Stimulated activated CD4-positive, alpha-beta T cell treated with anti-CD3 and anti-CD28 coated beads, Interleukin-1b, Interleukin-23, amount 100 ng/mL, for 4 hours (primary cell): ENCODE data around the gene MRFAP1L1.

ENCODE experiments used
- DNase-seq, 2 donors: peaks; one replicate each; pipeline ENCODE4 v3.0.0-alpha.2; 2020; ENCODE audit warnings: low read depth in 2 of 2

MRFAP1L1 gene

GRCh38 chr4:6716018-6716911, 6.6 kb upstream of the MRFAP1L1 start, which contains the start of gene BLOC1S4:
Gene BLOC1S4 (plus strand): TSS chr4:6716174. CDS start chr4:6716210, 36 bp downstream.
- DNase-seq, result peak; percentile 79 to 80

DNA sequence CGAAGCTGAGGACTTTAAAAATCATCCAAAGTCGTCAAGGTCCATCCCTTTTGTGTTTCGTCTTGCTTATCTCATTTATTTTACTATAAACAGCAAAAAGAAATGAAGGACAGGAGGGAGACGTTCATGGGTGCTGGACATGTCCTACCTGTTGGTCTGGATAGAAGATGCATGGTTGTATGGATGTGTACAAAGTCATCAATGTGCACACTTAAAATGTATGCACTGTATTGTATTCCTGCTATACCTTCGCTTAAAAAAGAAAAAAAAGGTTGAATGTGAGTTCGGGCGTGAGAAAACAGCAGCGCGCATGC, 6.0 kb upstream of the MRFAP1L1 start:
- DNase-seq, result no peak

GRCh38 chr4:6714954-6715353, 5.3 kb upstream of the MRFAP1L1 start:
- DNase-seq, result no peak

- DNase-seq, result no peak
Observed at GRCh38 chr4:6710996-6711395, 1.3 kb upstream of the MRFAP1L1 start.

DNA sequence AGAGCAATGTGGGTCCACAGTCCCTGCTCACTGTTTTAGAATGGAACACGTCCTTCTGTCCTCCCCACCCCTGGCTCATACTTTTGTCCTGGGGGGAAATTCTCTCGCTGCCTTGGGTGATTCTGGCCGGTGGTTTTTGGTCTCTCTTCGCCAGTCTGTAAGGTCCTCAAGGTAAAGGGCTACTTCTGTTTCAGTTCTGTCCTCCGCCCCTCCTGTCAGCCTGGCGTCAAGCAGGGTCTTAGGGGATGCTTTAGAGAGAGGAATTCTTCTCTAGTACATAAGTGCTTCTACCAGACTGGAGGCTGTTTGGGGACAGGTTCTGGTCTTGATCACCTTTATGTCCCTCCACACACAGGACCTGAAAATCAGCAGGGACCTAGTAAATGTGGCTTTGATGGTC, 617 bp upstream of the MRFAP1L1 start:
- no peak for DNase-seq

- no peak for DNase-seq
Observed at GRCh38 chr4:6706173-6706572, 3.5 kb downstream of the MRFAP1L1 start.

- DNase-seq, result no peak
Observed at GRCh38 chr4:6705646-6706045, 4.0 kb downstream of the MRFAP1L1 start.

DNA sequence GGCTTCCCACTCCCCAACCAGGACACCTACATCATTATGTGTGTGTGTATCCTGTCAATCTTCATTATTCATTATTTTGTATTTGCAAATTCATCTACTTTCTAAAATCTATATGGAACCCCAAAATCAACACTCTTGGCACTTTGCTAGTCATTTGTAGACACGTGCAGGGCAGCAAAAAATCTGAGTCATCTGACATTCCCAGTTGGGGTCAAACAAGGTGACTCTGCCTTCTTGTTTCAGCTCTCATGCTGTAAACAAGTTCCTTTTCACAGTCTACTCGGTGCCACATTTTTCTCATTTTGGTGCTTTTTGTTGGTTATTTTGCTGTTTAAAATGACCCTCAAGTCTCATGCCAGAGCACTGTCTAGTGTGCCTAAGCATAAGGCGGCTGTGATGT, 5.9 kb downstream of the MRFAP1L1 start:
- DNase-seq, result no peak

- DNase-seq, result no peak
Observed at GRCh38 chr4:6702761-6703160, 6.9 kb downstream of the MRFAP1L1 start.

GRCh38 chr4:6701371-6701770, 8.3 kb downstream of the MRFAP1L1 start:
- DNase-seq, result no peak

GRCh38 chr4:6699903-6700302, 9.8 kb downstream of the MRFAP1L1 start:
- DNase-seq, result no peak

DNA sequence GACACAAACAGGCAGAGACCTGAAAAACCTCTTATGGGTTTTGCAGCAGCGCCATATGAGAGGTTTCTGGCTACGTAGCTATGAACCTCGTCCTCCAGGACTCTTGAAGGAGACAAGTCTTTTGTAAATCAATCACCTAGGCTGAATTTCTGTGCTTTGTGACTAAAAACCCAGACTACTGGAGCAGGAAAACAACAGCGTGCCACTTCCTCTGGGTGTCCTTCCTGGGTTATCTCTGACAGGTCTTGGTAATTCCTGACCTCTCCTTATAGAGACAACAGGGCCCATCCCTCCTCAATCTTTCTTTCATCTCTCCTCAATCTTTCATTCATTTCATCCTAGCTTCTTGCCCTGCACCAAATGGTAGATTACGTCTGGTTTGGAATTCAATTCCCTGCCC, 10.3 kb downstream of the MRFAP1L1 start:
- no peak for DNase-seq

DNA sequence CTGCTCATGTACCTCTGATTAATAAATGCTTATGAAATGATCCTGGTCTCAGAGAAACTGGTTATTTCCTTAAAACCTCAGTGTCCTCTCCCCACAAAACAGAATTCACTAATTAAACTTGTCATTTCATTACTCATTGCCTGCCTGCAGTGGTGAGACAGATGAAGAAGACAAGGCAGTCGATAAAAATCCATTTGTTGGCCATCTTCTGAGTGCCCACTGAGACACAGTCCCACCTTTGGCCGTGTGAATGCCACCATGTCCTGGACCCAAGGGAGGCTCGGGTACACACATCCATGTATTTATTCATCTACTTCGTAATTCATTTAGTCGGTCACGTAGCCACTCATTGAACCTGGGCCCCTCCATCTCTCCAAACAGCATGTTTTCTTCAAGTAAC, 12.5 kb downstream of the MRFAP1L1 start:
- no peak for DNase-seq

- no peak for DNase-seq
Observed at GRCh38 chr4:6696611-6697010, 13.1 kb downstream of the MRFAP1L1 start.

GRCh38 chr4:6695660-6696610, 13.7 kb downstream of the MRFAP1L1 start:
- DNase-seq, result no peak

DNA sequence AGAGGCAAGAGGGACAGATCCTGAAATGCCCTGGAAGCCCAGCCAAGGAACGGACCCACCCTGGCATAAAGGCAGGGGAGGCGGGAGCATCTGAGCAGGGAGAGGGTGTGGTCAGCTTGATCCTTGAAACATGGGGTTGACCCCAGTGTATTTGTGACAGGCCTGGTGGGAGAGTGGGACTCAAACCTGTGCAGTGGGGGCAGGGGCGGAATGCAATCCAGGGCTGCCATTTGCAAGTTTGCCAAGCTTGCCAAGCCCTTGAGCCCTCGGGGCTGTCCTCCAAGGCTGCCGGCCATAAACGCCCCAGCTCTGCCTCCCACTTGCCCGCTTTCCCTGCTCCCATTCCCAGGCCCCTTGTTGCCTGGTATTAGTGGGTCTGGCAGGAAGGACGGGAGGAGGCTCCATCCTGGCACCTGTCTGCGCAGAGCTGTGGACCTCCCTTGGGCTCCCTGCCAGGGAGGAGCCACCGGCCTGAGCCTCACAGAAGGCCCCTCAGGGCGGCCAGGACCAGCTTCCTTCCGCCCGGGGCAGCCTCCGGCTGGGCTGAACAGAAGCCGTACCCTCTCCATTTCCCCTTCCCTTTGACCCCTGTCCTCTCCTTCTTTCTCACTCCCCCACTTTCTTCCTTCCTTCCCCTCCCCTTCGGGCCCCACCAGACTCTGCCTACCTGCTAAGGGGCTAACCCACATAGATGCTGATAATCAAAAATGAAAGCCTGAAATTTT, 15.3 kb downstream of the MRFAP1L1 start:
- DNase-seq, result no peak

GRCh38 chr4:6693231-6694176, 16.2 kb downstream of the MRFAP1L1 start, which contains the start of gene S100P:
Gene S100P (plus strand): TSS chr4:6693878. CDS start chr4:6693933, 55 bp downstream.
- DNase-seq, result no peak

- no peak for DNase-seq
Observed at GRCh38 chr4:6692806-6693205, 16.9 kb downstream of the MRFAP1L1 start.

- no peak for DNase-seq
Observed at GRCh38 chr4:6692379-6692778, 17.3 kb downstream of the MRFAP1L1 start.

- no peak for DNase-seq
Observed at GRCh38 chr4:6689506-6689960, 20.1 kb downstream of the MRFAP1L1 start.
